PFSK-1 (cell line): Measurements from ENCODE around the gene CYB5D1.

Experiments
- FOXP2 ChIP-seq: optimal IDR thresholded peaks from 2 replicates; pipeline ENCODE3; 2011; ENCODE audit warnings: borderline replicate concordance, control low read depth, inconsistent platforms; ENCODE audit not compliant: insufficient read depth; ENCODE audit errors: extremely low read length, extremely low read depth
- POLR2AphosphoS5 ChIP-seq: IDR thresholded peaks from 2 replicates; pipeline ENCODE4 v1.6.1; 2012; ENCODE audit warnings: low read depth, mild to moderate bottlenecking, control low read depth, low read length, moderate library complexity
- SIN3A ChIP-seq: IDR thresholded peaks from 2 replicates; pipeline ENCODE4 v1.6.1; 2012; ENCODE audit warnings: mild to moderate bottlenecking, low read length, moderate library complexity, borderline replicate concordance; ENCODE audit not compliant: insufficient read depth
- TAF1 ChIP-seq: IDR thresholded peaks from 2 replicates; pipeline ENCODE4 v1.6.1; 2012; ENCODE audit warnings: low read length, control low read depth, borderline replicate concordance; ENCODE audit not compliant: insufficient read depth
- TF ChIP-seq, protein P1 (sequence below), 2 experiments: IDR thresholded peaks; 2 replicates each; pipeline versions ENCODE4 v1.6.1 to v1.8.0; 2011 to 2012; ENCODE audit warnings: low read depth in 2 of 2, low read length in 2 of 2, control low read depth in 1 of 2, inconsistent platforms in 1 of 2, mild to moderate bottlenecking in 1 of 2, moderate library complexity in 1 of 2; ENCODE audit not compliant: insufficient read depth in 1 of 2

CYB5D1 gene

GRCh38 chr17:7903154-7904103 lies 45.6 kb downstream of the CYB5D1 start:
- TF ChIP-seq POLR2AphosphoS5 = no peak
- no peak for TF ChIP-seq SIN3A
- no peak for TF ChIP-seq FOXP2
- no peak for TF ChIP-seq TAF1
- TF ChIP-seq, protein P1, sequence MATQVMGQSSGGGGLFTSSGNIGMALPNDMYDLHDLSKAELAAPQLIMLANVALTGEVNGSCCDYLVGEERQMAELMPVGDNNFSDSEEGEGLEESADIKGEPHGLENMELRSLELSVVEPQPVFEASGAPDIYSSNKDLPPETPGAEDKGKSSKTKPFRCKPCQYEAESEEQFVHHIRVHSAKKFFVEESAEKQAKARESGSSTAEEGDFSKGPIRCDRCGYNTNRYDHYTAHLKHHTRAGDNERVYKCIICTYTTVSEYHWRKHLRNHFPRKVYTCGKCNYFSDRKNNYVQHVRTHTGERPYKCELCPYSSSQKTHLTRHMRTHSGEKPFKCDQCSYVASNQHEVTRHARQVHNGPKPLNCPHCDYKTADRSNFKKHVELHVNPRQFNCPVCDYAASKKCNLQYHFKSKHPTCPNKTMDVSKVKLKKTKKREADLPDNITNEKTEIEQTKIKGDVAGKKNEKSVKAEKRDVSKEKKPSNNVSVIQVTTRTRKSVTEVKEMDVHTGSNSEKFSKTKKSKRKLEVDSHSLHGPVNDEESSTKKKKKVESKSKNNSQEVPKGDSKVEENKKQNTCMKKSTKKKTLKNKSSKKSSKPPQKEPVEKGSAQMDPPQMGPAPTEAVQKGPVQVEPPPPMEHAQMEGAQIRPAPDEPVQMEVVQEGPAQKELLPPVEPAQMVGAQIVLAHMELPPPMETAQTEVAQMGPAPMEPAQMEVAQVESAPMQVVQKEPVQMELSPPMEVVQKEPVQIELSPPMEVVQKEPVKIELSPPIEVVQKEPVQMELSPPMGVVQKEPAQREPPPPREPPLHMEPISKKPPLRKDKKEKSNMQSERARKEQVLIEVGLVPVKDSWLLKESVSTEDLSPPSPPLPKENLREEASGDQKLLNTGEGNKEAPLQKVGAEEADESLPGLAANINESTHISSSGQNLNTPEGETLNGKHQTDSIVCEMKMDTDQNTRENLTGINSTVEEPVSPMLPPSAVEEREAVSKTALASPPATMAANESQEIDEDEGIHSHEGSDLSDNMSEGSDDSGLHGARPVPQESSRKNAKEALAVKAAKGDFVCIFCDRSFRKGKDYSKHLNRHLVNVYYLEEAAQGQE (IDR thresholded peaks at IDR 0.05; ENCODE audit: insufficient read depth in 1 of 2, low read depth in 2 of 2, low read length in 2 of 2) = no peak

- TF ChIP-seq, protein P1 (IDR thresholded peaks at IDR 0.05; ENCODE audit: insufficient read depth in 1 of 2, low read depth in 2 of 2, low read length in 2 of 2) = no peak
- no peak for TF ChIP-seq TAF1
Observed at GRCh38 chr17:7909089-7909488, 51.3 kb downstream of the CYB5D1 start.

- TF ChIP-seq SIN3A = no peak
- TF ChIP-seq, protein P1 (IDR thresholded peaks at IDR 0.05; ENCODE audit: insufficient read depth in 1 of 2, low read depth in 2 of 2, low read length in 2 of 2) = no peak
Observed at GRCh38 chr17:7910281-7910680, 52.5 kb downstream of the CYB5D1 start.

- TF ChIP-seq POLR2AphosphoS5 = no peak
- TF ChIP-seq, protein P1 (IDR thresholded peaks at IDR 0.05; ENCODE audit: insufficient read depth in 1 of 2, low read depth in 2 of 2, low read length in 2 of 2) = no peak
- TF ChIP-seq TAF1 = no peak
- no peak for TF ChIP-seq SIN3A
- no peak for TF ChIP-seq FOXP2
Observed at GRCh38 chr17:7910711-7911110, 52.9 kb downstream of the CYB5D1 start.

- TF ChIP-seq TAF1 = no peak
- no peak for TF ChIP-seq FOXP2
- TF ChIP-seq, protein P1 (IDR thresholded peaks at IDR 0.05; ENCODE audit: insufficient read depth in 1 of 2, low read depth in 2 of 2, low read length in 2 of 2) = no peak
- no peak for TF ChIP-seq SIN3A
Observed at GRCh38 chr17:7911116-7911515, 53.3 kb downstream of the CYB5D1 start.
